HG03066 (cell line): ENCODE data around the gene CS.
"Not testable (repeated sequence)": the region's sequence is repeated elsewhere in the genome, so short reads cannot be mapped to it uniquely, and the experiment has no call there.

Source experiments
- ATAC-seq: cut with Tn5 transposase; IDR thresholded peaks from one replicate; pipeline ENCODE4 v1.9.1; 2021; ENCODE audit warnings: low read depth; ENCODE audit not compliant: unreplicated experiment

Gene CS

DNA sequence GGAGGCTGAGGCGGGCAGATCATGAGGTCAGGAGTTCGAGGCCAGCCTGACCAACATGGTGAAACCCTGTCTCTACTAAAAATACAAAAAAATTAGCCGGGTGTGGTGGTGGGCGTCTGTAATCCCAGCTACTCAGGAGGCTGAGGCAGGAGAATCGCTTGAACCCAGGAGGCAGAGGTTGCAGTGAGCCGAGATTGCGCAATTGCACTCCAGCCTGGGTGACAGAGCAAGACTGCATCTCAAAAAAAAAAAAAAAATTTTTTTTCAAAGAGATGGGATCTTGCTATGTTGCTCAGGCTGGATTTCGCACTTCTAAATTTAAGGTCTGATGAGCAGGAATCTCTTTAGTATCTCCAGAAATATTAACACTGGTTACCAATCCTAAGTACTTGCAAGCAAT is 21.5 kb upstream of the CS start:
- not testable (repeated sequence) for ATAC-seq

DNA sequence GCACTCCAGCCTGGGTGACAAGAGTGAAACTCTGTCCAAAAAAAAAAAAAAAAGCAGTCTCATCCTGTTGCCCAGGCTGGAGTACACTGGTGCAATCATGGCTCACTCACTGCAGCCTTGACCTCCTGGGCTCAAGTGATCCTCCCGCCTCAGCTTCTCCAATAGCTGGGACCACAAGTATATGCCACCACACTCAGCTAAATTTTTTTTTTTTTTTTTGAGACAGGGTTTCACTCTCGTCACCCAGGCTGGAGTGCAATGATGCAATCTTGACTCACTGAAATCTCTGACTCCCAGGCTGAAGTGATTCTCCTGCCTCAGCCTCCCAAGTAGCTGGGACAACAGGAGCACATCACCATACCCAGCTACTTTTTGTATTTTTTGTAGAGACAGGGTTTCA is 20.9 kb upstream of the CS start:
- no peak for ATAC-seq

- ATAC-seq: no peak
Observed at GRCh38 chr12:56317675-56318074, 17.5 kb upstream of the CS start.

DNA sequence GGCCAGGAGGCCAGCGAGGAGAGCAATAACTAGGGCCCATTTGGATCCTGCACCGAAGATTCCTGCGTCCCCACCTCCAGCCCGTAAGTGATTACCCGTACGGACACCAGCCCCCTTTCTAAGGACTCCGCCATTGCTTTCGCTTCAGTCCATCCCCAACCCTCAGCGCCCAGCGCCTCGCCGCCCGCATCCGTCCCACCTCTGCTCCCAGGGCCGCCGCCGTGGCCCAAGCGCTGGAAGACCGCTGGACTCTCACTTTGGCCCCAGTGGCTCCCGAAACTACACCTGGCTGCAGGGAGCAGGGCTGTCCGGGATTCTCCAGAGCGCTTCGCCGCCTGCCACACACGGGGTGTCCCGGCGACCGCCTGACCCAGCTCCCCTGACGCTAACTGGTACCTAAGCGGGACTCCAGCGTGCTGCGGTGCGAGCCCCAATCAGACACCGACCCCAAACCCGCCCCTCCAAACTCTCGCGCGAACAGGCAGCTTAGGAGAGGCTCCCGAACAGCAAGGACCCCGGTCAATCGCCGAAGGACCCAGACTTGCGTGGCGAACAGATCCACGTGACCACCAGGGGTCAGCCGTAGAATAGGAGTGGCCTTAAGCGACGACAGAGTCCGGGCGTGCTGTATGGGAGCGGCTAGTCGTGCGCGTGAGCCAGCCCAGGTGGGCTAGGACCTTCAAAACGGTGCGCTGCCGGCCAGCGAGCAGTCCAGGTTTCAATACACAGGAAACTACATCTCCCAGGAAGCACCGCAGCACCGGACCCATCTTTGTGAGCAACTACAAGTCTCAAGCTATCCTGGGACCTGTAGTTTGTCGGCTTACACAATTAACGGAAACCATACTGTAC is 15.7 kb upstream of the CS start, which contains the start of gene CNPY2:
Gene CNPY2 (minus strand): TSS at position 367 of the 852 bp plus-strand sequence. CDS start 771 bp downstream, outside the sequence.
- peak; percentile 87 for ATAC-seq

- ATAC-seq: no peak
Observed at GRCh38 chr12:56315249-56315621, 15.1 kb upstream of the CS start.

- no peak for ATAC-seq
Observed at GRCh38 chr12:56311003-56311402, 10.9 kb upstream of the CS start.

- no peak for ATAC-seq
Observed at GRCh38 chr12:56308714-56309113, 8.6 kb upstream of the CS start.

DNA sequence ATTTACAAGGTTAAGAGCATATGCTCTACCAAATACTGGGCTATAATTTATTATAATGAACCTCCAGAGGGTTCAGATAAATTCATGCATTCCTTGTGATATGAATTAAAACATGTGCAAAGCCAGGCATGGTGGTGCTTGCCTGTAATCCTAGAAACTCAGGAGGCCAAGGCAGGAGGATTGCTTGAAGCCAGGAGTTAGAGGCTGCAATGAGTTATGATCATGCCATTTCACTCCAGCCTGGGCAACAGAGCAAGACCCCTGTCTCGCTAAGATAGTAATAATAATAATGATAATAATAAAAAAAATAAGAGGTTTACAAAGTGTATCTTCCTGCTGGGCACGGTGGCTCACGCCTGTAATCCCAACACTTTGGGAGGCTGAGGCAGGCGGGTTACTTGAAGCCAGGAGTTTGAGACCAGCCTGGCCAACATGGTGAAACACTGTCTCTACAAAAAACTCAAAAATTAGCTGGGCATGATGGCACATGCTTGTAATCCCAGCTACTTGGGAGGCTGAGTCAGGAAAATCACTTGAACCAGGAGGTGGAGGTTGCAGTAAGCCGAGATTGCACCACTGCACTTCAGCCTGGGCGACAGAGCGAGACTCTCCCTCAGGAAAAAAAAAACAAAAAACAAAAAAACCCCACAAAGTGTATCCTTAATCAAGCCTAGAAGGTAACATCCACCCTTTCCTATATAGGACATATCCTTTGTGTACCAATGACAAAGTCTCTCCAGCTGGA is 7.3 kb upstream of the CS start:
- no peak for ATAC-seq

DNA sequence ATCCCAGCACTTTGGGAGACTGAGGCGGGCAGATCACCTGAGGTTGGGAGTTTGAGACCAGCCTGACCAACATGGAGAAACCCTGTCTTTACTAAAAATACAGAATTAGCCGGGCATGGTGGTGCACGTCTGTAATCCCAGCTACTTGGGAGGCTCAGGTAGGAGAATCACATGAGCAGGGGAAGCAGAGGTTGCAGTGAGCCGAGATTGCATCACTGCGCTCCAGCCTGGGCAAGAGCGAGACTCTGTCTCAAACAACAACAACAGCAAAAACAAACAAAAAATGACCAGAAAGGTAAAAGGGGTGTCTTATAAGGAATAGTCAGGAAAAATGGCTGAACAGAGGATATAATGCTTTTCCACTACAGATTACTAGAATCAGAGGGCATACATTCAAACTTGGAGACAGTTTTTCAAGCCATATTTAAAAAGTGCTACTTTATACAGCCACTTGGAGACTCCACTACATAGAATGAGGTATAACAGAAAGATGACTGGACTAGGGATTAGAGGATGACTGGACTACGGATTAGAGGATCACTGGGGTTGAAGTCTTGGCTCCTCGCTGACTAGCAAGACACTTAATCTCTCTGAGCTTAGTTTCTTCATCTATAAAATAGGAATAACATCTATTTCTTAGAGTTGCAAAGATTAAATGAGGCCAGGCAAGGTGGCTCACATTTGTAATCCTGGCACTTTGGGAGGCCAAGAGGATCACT is 4.9 kb upstream of the CS start:
- no peak for ATAC-seq

DNA sequence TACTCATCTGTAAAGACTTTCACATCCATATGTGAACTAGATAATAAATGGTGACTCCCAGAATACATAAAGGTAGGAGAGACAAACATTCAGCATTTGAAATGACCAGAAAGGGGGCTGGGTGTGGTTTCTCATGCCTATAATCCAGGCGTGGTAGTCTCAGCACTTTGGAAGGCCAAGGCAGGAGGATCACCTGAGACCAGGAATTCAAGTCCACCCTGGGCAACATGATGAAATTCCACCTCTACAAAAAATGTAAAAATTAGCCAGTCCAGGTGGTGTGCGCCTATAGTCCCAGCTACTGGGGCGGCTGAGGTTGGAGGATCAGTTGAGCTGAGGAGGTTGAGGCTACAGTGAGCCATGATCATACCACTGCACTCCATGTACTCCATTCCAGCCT is 4.1 kb upstream of the CS start:
- no peak for ATAC-seq

DNA sequence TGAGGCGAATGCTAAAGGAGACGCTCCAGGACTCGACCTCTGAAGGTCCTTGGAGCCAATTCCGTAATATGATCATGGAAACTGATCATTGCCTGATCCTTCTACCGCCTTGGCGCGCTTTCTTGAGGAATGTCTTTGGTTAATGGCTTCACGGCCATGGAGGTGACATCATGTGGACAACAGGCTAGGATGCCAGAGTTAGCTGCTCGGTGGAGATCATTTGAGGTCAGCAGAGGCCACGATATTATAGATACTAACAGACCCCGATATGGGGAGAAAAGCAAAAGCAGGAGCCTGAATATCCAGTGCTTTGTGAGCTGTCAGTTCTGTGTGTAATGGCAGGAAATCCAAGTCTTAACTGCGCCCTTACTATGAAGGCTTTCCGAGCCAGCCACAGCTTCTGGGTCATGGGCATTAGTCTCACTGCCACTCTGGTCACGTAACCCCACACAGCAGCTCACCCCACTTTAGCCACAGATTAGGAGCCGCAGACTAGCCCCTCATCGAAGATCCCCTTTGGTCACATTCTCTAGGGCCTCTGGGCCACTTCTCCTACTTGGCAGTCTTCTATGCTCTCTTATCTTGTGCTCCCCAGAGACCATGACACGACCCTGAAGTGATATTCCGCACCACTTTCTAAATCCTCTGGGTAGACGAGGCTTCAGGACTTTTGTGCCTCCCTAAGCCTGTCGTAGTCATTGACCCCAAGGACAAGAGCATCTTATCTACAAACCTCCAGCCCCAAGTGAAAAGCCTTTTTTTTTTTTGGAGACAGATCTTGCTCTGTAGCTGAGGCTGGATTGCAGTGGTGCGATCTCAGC is 724 bp upstream of the CS start:
- no peak for ATAC-seq

DNA sequence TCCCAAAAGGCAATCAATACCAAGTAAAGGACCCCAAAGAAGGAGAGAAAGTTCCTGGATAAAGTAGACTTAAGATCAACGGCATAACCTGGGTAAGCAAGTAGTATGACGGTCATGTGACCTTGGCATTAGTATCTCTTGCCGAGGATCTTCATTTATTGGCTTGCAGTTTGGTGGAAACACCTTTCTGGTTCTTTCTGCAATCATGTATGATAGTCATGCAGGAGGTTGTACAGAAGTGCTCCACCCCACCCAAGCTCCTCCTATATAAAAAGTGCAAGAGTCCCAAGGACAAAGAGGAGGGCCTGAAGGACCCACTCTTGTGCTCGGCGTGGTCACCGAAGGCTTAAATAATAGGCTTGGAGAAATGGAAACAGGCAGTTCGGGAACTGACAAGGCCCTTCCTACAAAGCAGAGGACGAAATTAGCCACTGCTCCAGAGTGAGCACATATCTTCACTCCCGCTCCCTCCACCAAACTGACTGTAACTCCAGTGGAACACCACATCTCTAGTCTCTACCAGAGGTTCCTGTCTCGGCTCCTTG is 750 bp downstream of the CS start:
- peak; percentile 5 for ATAC-seq

- no peak for ATAC-seq
Observed at GRCh38 chr12:56298828-56299227, 1.3 kb downstream of the CS start.

- ATAC-seq: no peak
Observed at GRCh38 chr12:56297400-56297799, 2.7 kb downstream of the CS start.

- ATAC-seq: no peak
Observed at GRCh38 chr12:56296295-56296694, 3.8 kb downstream of the CS start.

DNA sequence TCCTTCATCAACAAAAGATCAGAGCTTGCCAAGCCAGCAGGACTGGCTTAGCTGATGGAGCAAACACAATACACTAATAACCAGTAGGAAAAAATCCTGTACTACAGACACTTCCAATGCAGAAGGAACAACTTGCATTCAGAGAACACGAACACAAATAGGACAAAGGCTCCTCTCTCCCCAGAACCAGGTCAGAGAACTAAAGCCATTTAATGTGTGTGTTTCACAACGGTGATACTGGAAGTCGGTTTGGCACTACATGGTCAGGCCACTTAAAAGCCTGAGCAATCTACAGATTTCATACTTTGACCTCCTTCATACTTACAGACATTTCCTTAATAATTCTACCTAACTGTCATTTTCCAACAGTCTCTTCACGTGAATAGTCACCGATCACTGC is 6.3 kb downstream of the CS start:
- no peak for ATAC-seq

GRCh38 chr12:56288705-56289387 is 11.3 kb downstream of the CS start:
- no peak for ATAC-seq

DNA sequence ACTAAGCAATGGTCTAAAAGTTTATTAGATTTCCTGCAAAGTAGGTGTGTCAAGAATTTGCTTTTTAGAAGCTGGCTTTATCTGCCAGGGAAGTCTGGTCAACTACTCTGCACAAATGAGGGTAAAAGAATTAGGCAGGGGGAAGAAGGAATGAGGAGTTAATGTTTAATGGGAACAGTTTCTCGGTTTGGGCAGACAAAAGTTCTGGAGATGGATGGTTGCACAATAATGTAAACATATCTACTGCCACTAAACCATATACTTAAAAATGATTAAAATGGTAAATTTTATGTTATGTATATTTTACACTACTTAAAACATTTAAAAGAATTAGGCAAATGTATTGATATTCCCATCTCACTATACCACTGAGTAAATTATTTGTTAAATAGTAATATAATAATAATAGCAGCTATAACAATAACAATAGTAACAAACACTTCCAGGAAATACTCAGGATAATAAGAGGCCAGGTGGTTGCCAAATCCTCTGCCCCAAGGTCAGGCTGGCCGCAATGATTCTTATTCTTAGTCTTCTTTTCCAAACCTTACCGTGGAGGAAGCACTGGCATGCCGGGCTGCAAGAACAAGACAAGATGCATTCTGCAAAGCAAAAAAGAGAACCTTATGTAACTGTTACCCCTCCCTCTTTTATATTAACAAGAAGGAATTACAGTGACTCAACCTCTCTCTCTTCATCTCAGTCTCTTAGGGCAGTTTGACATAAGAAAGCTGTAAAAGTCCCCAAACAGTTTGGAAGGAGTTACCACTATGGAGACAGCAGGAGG is 13.9 kb downstream of the CS start:
- no peak for ATAC-seq

DNA sequence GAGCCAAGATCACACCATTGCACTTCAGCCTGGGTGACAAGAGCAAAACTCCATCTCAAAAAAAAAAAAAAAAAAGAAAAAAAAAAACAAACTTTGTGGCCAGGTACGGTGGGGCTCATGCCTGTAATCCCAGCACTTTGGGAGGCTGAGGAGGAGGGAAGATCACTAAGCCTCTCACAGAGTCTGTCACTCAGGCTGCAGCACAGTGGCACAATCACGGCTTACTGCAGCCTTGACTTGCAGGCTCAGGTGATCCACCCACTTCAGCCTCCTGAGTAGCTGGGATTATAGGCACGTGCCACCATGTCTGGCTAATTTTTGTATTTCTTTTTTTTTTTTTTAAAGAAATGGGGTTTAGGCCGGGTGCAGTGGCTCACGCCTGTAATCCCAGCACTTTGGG is 15.9 kb downstream of the CS start:
- not testable (repeated sequence) for ATAC-seq
